DND-41 (cell line): Measurements from ENCODE around the gene POP7.

Source experiments
- ATAC-seq: fragments of 200-7000 bp; cut with Tn5 transposase; 3 replicates; pipeline ENCODE4 v1.9.1; 2021; ENCODE audit warnings: low read depth; ENCODE audit not compliant: insufficient read depth
- DNase-seq: peaks from one replicate; pipeline ENCODE4 v3.0.0-alpha.2; 2020
- H2AFZ ChIP-seq: 2 replicates; pipeline ENCODE4 v1.6.0; 2012; ENCODE audit warnings: low read depth, low read length
- H3K27ac ChIP-seq: 2 replicates; pipeline ENCODE4 v1.5.1; 2012; ENCODE audit warnings: low read length, inconsistent platforms
- H3K27me3 ChIP-seq: fragments of 200-600 bp; sonication (generic); 2 replicates; pipeline ENCODE4 v1.6.0; 2012; ENCODE audit warnings: low read length, mild to moderate bottlenecking, inconsistent platforms; ENCODE audit not compliant: insufficient read depth, poor library complexity
- H3K36me3 ChIP-seq: 2 replicates; pipeline ENCODE4 v1.5.1; 2012; ENCODE audit warnings: low read length, inconsistent platforms; ENCODE audit not compliant: insufficient read depth
- H3K4me1 ChIP-seq: 2 replicates; pipeline ENCODE4 v1.5.1; 2012; ENCODE audit warnings: mild to moderate bottlenecking, low read length; ENCODE audit not compliant: insufficient read depth
- H3K4me2 ChIP-seq: 2 replicates; pipeline ENCODE4 v1.6.0; 2012; ENCODE audit warnings: mild to moderate bottlenecking, moderate library complexity, low read length, inconsistent platforms; ENCODE audit not compliant: insufficient read depth
- H3K4me3 ChIP-seq, 2 experiments: fragments of 200-600 bp in 1 of 2; shearing (Covaris generic) in 1 of 2; 2 replicates each; pipeline ENCODE4 v1.5.1; 2012 to 2016; ENCODE audit warnings: inconsistent platforms in 2 of 2, low read length in 2 of 2, mild to moderate bottlenecking in 2 of 2, low read depth in 1 of 2, moderate library complexity in 1 of 2
- H3K79me2 ChIP-seq: 2 replicates; pipeline ENCODE4 v1.6.0; 2012; ENCODE audit warnings: low read length, inconsistent platforms; ENCODE audit not compliant: insufficient read depth
- H3K9ac ChIP-seq: 2 replicates; pipeline ENCODE4 v1.6.0; 2012; ENCODE audit warnings: low read depth, mild to moderate bottlenecking, inconsistent platforms, low read length, moderate library complexity
- H3K9me3 ChIP-seq: 2 replicates; pipeline ENCODE4 v1.5.1; 2012; ENCODE audit warnings: low read length, moderate library complexity, mild to moderate bottlenecking, inconsistent platforms; ENCODE audit not compliant: insufficient read depth, severe bottlenecking
- H4K20me1 ChIP-seq: 2 replicates; pipeline ENCODE4 v1.6.0; 2012; ENCODE audit warnings: low read length; ENCODE audit not compliant: insufficient read depth
- CTCF ChIP-seq: IDR thresholded peaks from 2 replicates; pipeline ENCODE4 v1.5.1; 2012; ENCODE audit warnings: borderline replicate concordance, low read length, moderate library complexity, mild to moderate bottlenecking; ENCODE audit not compliant: poor library complexity, severe bottlenecking; ENCODE audit errors: extremely low read depth
- EZH2 ChIP-seq: IDR thresholded peaks from 3 replicates; pipeline ENCODE4 v1.6.1; 2012; ENCODE audit warnings: borderline replicate concordance, low read depth, mild to moderate bottlenecking, moderate library complexity, low read length, inconsistent platforms; ENCODE audit not compliant: severe bottlenecking

The POP7 gene

GRCh38 chr7:100679129-100679926, 26.6 kb upstream of the POP7 start:
- no peaks in the 10 kb centered on the region for H3K9me3 ChIP-seq
- peaks cover 46% of the 10 kb centered on the region for H3K79me2 ChIP-seq
- H3K4me3 ChIP-seq: no peak overlapping the region
- peaks cover 79% of the 10 kb centered on the region for H3K36me3 ChIP-seq
- ATAC-seq (no peak), DNase-seq (no peak)
- H3K27ac ChIP-seq: no peak overlapping the region
- peaks cover 14% of the 10 kb centered on the region for H3K4me1 ChIP-seq
- no peak overlapping the region for H3K9ac ChIP-seq
- H4K20me1 ChIP-seq: peaks cover 74% of the 10 kb centered on the region
- no peak overlapping the region for H3K4me2 ChIP-seq
- TF ChIP-seq EZH2 (no peak), CTCF (no peak)
- no peak overlapping the region for H2AFZ ChIP-seq
- H3K27me3 ChIP-seq: no peaks in the 10 kb centered on the region

- ATAC-seq: no peak
- Histone ChIP-seq H4K20me1 (peaks cover 72% of the 10 kb centered on the region), H3K9me3 (no peaks in the 10 kb centered on the region), H2AFZ (no peak overlapping the region), H3K4me2 (no peak overlapping the region), H3K4me1 (peaks cover 14% of the 10 kb centered on the region), H3K27me3 (no peaks in the 10 kb centered on the region), H3K36me3 (peaks cover 86% of the 10 kb centered on the region), H3K79me2 (peaks cover 39% of the 10 kb centered on the region), H3K27ac (no peak overlapping the region), H3K9ac (no peak overlapping the region), H3K4me3 (no peak overlapping the region)
- DNase-seq: no peak
- TF ChIP-seq CTCF (no peak), EZH2 (no peak)
These were observed 25.9 kb upstream of the POP7 start for GRCh38 chr7:100679927-100680575.

GRCh38 chr7:100680576-100681271, 25.2 kb upstream of the POP7 start:
- no peak overlapping the region for H3K4me2 ChIP-seq
- DNase-seq (no peak), ATAC-seq (no peak)
- no peaks in the 10 kb centered on the region for H3K27me3 ChIP-seq
- H4K20me1 ChIP-seq: peaks cover 73% of the 10 kb centered on the region
- H3K9ac ChIP-seq: no peak overlapping the region
- H3K4me3 ChIP-seq: no peak overlapping the region
- no peak overlapping the region for H3K27ac ChIP-seq
- TF ChIP-seq CTCF (no peak), EZH2 (no peak)
- peaks cover 32% of the 10 kb centered on the region for H3K79me2 ChIP-seq
- peaks cover 93% of the 10 kb centered on the region for H3K36me3 ChIP-seq
- no peaks in the 10 kb centered on the region for H3K9me3 ChIP-seq
- peaks cover 11% of the 10 kb centered on the region for H3K4me1 ChIP-seq
- no peak overlapping the region for H2AFZ ChIP-seq
